ENCODE results near the gene SLC22A23. TPM values are rescaled to one million over a fixed set of nuclear protein-coding genes. Genes with fewer than 3 reads are reported as not detected.

The SLC22A23 gene
- total and polyA plus RNA-seq, 2 of the 4 experiments (the other 2 are of a cell fraction): 0.72 to 1.6 TPM

GRCh38 chr6:3443221-3443515 lies 13.7 kb downstream of the SLC22A23 start:
- Histone ChIP-seq H3K23ac (ENCODE audit: low read depth, low read length) (no peak overlapping the region), H2BK120ac (ENCODE audit: low read depth, low read length) (no peak overlapping the region), H4K91ac (ENCODE audit: insufficient read depth, low read depth, low read length) (no peak overlapping the region), H3K4me3 (ENCODE audit: insufficient read depth, low read depth, low read length) (no peak overlapping the region), H3K36me3 (ENCODE audit: control insufficient read depth, insufficient read depth, low read length) (no peaks in the 10 kb centered on the region), H2BK20ac (ENCODE audit: low read depth, low read length) (no peak overlapping the region), H3K9ac (ENCODE audit: low read depth, low read length) (no peak overlapping the region), H3K4me2 (ENCODE audit: low read depth, low read length) (no peak overlapping the region), H2BK5ac (ENCODE audit: low read depth, low read length, poor library complexity, severe bottlenecking) (no peak overlapping the region), H2BK15ac (ENCODE audit: low read depth, low read length) (no peak overlapping the region), H3K27me3 (ENCODE audit: control insufficient read depth, insufficient read depth, low read length) (peaks cover 14% of the 10 kb centered on the region), H2AK9ac (replicated peaks; ENCODE audit: low read depth, low read length, poor library complexity) (no peak overlapping the region), H2AK5ac (ENCODE audit: low read depth, low read length) (no peak overlapping the region), H4K8ac (ENCODE audit: low read depth in 2 of 2, low read length in 2 of 2) (no peak overlapping the region), H4K20me1 (ENCODE audit: insufficient read depth, low read length) (no peaks in the 10 kb centered on the region), H4K5ac (ENCODE audit: low read depth, low read length) (no peak overlapping the region), H3K4me1 (ENCODE audit: control insufficient read depth, insufficient read depth, low read length) (peaks cover 7% of the 10 kb centered on the region), H3K4ac (ENCODE audit: low read depth, low read length) (no peak overlapping the region), H3K27ac (ENCODE audit: insufficient read depth, low read length) (no peak overlapping the region), H3K56ac (ENCODE audit: extremely low read depth, insufficient read depth, low read length) (no peak overlapping the region), H3K9me3 (ENCODE audit: control insufficient read depth, insufficient read depth, low read length) (no peaks in the 10 kb centered on the region), H3K14ac (replicated peaks; ENCODE audit: low read depth, low read length) (no peak overlapping the region), H3K79me1 (ENCODE audit: low read depth in 1 of 2, low read length in 2 of 2) (no peaks in the 10 kb centered on the region), H2AFZ (replicated peaks; ENCODE audit: low read length, poor library complexity) (no peak overlapping the region), H3K9me1 (ENCODE audit: insufficient read depth, low read length) (no peaks in the 10 kb centered on the region), H3K18ac (ENCODE audit: low read depth, low read length) (no peak overlapping the region)
- intact Hi-C loops (cut with micrococcal nuclease): no loop called here
- ChIA-PET CTCF (interaction anchor here (0.7 to 1.4 kb wide), 2 partner anchors 11 to 317 kb away, joined by 3 to 4 read pairs; no protein-coding TSS in a partner anchor), POLR2A (ENCODE audit: unreplicated experiment) (no interaction called here)
- DNase-seq: no peak
- dilution Hi-C loops (cut with HindIII; ENCODE audit: low sequenced_read_pairs, unreplicated experiment): no loop called here
- no peak for TF ChIP-seq MAFK (IDR thresholded peaks at IDR 0.05; ENCODE audit: low read depth, low read length)
- no peak for TF ChIP-seq CTCF (conservative IDR thresholded peaks at IDR 0.05; ENCODE audit: low read depth, low read length)
- TF ChIP-seq MXI1 (IDR thresholded peaks at IDR 0.05; ENCODE audit: borderline replicate concordance, low read depth, low read length): no peak
- TF ChIP-seq BHLHE40 (IDR thresholded peaks at IDR 0.05; ENCODE audit: low read depth, low read length): no peak
- TF ChIP-seq MAZ (IDR thresholded peaks at IDR 0.05; ENCODE audit: borderline replicate concordance, low read depth, low read length): no peak
- no peak for TF ChIP-seq CHD1 (IDR thresholded peaks at IDR 0.05; ENCODE audit: low read depth, low read length)
- TF ChIP-seq, protein P1, sequence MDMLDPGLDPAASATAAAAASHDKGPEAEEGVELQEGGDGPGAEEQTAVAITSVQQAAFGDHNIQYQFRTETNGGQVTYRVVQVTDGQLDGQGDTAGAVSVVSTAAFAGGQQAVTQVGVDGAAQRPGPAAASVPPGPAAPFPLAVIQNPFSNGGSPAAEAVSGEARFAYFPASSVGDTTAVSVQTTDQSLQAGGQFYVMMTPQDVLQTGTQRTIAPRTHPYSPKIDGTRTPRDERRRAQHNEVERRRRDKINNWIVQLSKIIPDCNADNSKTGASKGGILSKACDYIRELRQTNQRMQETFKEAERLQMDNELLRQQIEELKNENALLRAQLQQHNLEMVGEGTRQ (IDR thresholded peaks at IDR 0.05; ENCODE audit: low read depth, low read length): no peak
- no peak for TF ChIP-seq RCOR1 (IDR thresholded peaks at IDR 0.05; ENCODE audit: insufficient replicate concordance, low read length)
- TF ChIP-seq, protein P2, sequence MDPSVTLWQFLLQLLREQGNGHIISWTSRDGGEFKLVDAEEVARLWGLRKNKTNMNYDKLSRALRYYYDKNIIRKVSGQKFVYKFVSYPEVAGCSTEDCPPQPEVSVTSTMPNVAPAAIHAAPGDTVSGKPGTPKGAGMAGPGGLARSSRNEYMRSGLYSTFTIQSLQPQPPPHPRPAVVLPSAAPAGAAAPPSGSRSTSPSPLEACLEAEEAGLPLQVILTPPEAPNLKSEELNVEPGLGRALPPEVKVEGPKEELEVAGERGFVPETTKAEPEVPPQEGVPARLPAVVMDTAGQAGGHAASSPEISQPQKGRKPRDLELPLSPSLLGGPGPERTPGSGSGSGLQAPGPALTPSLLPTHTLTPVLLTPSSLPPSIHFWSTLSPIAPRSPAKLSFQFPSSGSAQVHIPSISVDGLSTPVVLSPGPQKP (IDR thresholded peaks at IDR 0.05; ENCODE audit: borderline replicate concordance, low read depth, low read length): no peak
- TF ChIP-seq SMC3 (IDR thresholded peaks at IDR 0.05; ENCODE audit: low read depth, low read length): no peak
- TF ChIP-seq FOS (IDR thresholded peaks at IDR 0.05; ENCODE audit: low read depth, low read length): no peak
- TF ChIP-seq RFX5 (IDR thresholded peaks at IDR 0.05; ENCODE audit: low read depth, low read length): no peak
- no peak for TF ChIP-seq POLR2A (IDR thresholded peaks at IDR 0.05; ENCODE audit: low read depth, low read length)
- WGBS, 2 experiments (ENCODE audit: extremely low coverage in 2 of 2, insufficient read length in 1 of 2): no CpG with 5 or more reads among the region's 3 CpGs
- ATAC-seq (ENCODE audit: low read depth): no peak
- in situ Hi-C loops (cut with MboI; ENCODE audit: low sequenced_read_pairs): no loop called here
- BruUV-seq (replicated peaks): no TSS peak
